Activated CD8-positive, alpha-beta memory T cell treated with anti-CD3 and anti-CD28 coated beads for 36 hours (primary cell): ENCODE data around the gene TGM6. TPM values are rescaled to one million over a fixed set of nuclear protein-coding genes. Genes with fewer than 3 reads are reported as not detected.

Source experiments
- CTCF ChIA-PET: fragments of 350-600 bp; sonication (Branson Sonifier 250); formaldehyde crosslinking; loops from one replicate; lab custom pipeline; 2021; ENCODE audit warnings: antibody characterized with exemption; lab: Charles Lee
- POLR2A ChIA-PET: fragments of 350-600 bp; sonication (Branson Sonifier 250); formaldehyde crosslinking; loops from one replicate; lab custom pipeline; 2021; ENCODE audit warnings: antibody characterized with exemption; lab: Charles Lee
- total RNA-seq, 2 experiments: library from RNA; stranded (reverse); gene quantifications; one replicate each; pipeline ENCODE4 v1.2.3, GENCODE V29; 2021

The TGM6 gene
- not detected for total RNA-seq

GRCh38 chr20:2380601-2381000, at the start of gene TGM6:
TSS of gene TGM6 (plus strand) at chr20:2380901. CDS start at chr20:2380969, 68 bp downstream.
- ChIA-PET CTCF (interaction anchor here (1.0 kb wide), 1 partner anchor 72 kb away, joined by 3 read pairs; no protein-coding TSS in a partner anchor), POLR2A (no interaction called here)

GRCh38 chr20:2331106-2331505, 49.6 kb upstream of the TGM6 start:
- ChIA-PET POLR2A (no interaction called here), CTCF (no interaction called here)

GRCh38 chr20:2331901-2332565, 48.7 kb upstream of the TGM6 start:
- ChIA-PET CTCF (no interaction called here), POLR2A (no interaction called here)

DNA sequence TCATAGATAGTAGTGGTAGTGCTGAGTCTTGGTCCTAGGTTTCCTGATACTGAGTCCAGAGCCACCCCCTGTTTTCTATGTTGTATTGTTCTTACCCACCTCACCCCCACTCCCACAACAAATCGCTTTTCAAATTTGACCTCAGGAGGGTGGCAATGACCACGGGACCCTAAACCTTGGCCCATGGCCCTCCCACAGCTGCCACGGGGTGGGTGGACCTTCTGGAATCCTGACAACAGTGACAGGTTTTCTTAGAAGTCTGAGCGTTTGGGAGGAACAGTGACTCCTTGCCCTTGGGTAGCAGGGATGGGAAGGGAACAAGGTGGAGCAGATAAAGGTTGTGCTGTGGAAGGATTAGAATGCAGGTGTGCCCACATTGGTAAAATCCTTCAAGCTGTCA, 48.0 kb upstream of the TGM6 start:
- POLR2A ChIA-PET: no interaction called here

GRCh38 chr20:2333821-2334220, 46.9 kb upstream of the TGM6 start:
- CTCF ChIA-PET: interaction anchor here (0.8 kb wide), 1 partner anchor 86 kb away, joined by 3 read pairs; no protein-coding TSS in a partner anchor
- POLR2A ChIA-PET: interaction anchor here (0.7 kb wide), 1 partner anchor 7 kb away, joined by 3 read pairs; no protein-coding TSS in a partner anchor

More for the DNA sequence above, 48.0 kb upstream of the TGM6 start:
- CTCF ChIA-PET: interaction anchor here (0.8 kb wide), 1 partner anchor 87 kb away, joined by 3 read pairs; no protein-coding TSS in a partner anchor

GRCh38 chr20:2335096-2335870, 45.4 kb upstream of the TGM6 start:
- CTCF ChIA-PET: no interaction called here

DNA sequence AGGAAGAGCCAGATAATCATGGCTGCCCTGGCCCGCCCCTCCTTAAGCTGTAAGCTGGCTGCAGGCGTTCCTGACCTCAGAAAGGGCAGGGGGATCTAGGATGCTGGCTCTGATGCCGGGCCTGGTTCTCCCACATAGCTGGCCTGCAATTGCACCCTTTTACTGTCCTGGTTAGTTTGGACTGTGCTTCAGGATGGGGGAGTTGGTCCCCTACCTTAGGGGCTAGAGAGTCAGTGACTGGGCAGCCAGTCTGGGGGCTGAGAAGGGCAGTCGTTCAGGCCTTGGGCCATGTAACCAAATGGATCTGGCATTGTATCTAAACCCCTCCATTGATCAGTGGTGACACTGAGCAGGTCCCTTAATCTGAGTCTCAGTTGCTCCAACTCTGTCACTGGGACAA, 44.2 kb upstream of the TGM6 start:
- POLR2A ChIA-PET: no interaction called here
- CTCF ChIA-PET: no interaction called here

More at GRCh38 chr20:2335096-2335870, 45.4 kb upstream of the TGM6 start:
- POLR2A ChIA-PET: no interaction called here

- ChIA-PET CTCF (no interaction called here), POLR2A (no interaction called here)
These were observed 43.6 kb upstream of the TGM6 start for GRCh38 chr20:2337142-2337541.

DNA sequence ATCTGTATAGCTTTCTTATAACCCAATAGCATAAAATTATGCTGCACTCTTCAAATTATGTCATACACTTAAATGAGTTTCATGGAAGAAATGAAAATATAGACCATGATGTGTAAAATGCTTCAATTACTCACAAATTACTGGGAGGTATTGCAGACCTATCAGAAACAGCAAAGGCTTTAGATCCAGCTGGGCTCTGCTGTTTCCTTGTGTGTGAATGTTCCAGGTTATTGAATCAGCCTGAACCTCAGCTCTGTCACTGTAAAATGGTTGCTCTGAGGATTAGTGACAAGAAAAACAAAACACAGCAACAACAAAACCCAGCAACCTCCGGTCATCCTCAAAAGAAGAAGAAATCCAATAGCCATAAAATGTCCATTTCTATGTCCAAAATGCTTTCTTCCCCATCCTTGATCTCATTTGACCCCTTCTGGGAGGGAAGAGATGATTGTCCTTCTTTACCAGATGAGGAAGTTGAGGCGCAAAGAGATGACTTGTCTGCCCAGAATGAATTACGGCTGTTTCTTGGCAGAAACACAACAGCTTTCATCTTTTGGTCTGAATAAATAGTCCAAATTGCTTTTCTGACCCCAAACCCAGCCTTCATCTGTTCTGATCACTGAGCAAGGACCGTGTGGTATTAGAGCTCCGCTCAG, 42.2 kb upstream of the TGM6 start:
- CTCF ChIA-PET: no interaction called here

DNA sequence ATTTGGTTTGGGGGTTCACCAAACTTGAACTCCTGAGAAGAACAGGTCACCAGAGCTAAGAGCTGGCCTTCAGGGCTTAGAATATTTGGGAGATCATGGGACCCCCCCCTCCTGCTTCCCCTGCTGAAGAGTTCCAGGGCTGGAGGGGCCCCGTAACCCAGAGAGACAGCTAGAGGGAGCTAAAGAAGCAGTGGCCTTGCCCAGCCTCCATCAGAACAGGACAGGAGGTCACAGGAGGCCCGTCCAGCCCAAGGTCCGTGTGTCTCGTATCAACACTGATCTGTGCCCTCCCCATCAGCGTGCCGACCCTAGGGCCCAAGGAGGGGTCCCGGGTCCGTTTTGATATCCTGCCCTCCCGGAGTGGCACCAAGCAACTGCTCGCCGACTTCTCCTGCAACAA, 40.6 kb upstream of the TGM6 start:
- ChIA-PET POLR2A (no interaction called here), CTCF (no interaction called here)

More for the DNA sequence above, 42.2 kb upstream of the TGM6 start:
- POLR2A ChIA-PET: no interaction called here

- POLR2A ChIA-PET: interaction anchor here (0.6 kb wide), 1 partner anchor 7 kb away, joined by 3 read pairs; no protein-coding TSS in a partner anchor
- CTCF ChIA-PET: no interaction called here
These were observed 39.9 kb upstream of the TGM6 start for GRCh38 chr20:2340823-2341222.

- ChIA-PET POLR2A (interaction anchor here (0.6 kb wide), 1 partner anchor 8 kb away, joined by 3 read pairs; no protein-coding TSS in a partner anchor), CTCF (interaction anchor here (0.6 kb wide), 1 partner anchor 26 kb away, joined by 3 read pairs; no protein-coding TSS in a partner anchor)
These were observed 39.4 kb upstream of the TGM6 start for GRCh38 chr20:2341336-2341735.

GRCh38 chr20:2342243-2342642, 38.5 kb upstream of the TGM6 start:
- ChIA-PET POLR2A (no interaction called here), CTCF (no interaction called here)

DNA sequence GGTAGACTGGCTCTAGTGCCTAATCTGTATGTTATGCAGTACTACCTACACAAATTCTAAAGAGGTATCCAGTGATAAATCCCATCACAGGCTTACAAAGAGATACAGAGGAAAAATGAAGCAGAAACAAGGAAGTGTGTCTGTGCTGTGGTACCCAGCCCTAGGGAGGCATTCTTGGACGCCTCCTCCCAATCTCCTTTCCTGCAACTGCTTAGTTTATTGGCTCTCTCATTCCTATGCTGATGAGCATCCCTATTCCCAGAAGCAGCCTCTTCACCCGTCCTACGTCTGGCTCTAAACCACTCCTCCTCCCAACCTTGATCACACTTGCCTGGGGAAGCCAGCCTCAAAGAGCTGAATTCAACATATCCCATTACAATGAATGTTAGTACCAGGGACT, 34.5 kb upstream of the TGM6 start:
- ChIA-PET POLR2A (no interaction called here), CTCF (no interaction called here)

- ChIA-PET CTCF (interaction anchor here (0.9 kb wide), 1 partner anchor 104 kb away, joined by 3 read pairs; no protein-coding TSS in a partner anchor), POLR2A (no interaction called here)
These were observed 32.4 kb upstream of the TGM6 start for GRCh38 chr20:2348336-2348735.

GRCh38 chr20:2349801-2350200, 30.9 kb upstream of the TGM6 start:
- ChIA-PET POLR2A (no interaction called here), CTCF (interaction anchor here (1.3 kb wide), 1 partner anchor 102 kb away, joined by 4 read pairs; no protein-coding TSS in a partner anchor)

DNA sequence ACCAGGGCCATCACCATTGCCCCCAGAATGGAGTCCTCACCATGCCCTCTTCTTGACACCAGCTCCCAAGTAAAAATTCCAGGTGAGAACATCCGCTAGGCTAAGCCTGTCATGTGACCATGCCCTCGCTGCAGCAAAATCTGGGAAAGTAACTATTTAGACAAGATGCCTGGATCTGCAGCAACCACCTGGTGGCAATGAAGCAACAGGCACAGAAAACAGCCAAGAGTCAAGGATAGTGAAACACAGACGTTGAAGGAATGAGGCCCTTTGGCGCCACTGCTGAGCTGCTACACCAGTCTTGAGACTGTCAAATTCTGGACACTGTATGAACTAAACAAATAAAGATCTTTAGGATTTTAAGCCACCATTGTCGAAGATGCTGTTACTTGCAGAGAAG, 30.1 kb upstream of the TGM6 start:
- CTCF ChIA-PET: interaction anchor here (1.1 to 1.3 kb wide), 2 partner anchors 7 to 102 kb away, joined by 3 to 4 read pairs; no protein-coding TSS in a partner anchor
- POLR2A ChIA-PET: no interaction called here

GRCh38 chr20:2353231-2353630, 27.5 kb upstream of the TGM6 start:
- ChIA-PET POLR2A (no interaction called here), CTCF (interaction anchor here (0.6 to 0.7 kb wide), 2 partner anchors 99 to 106 kb away, joined by 3 read pairs; no protein-coding TSS in a partner anchor)

GRCh38 chr20:2357114-2357513, 23.6 kb upstream of the TGM6 start:
- ChIA-PET POLR2A (no interaction called here), CTCF (no interaction called here)
